ENCODE data around the gene CACNA1S.
A peak's percentile ranks its signal among the peaks of the same experiment; 100 is the strongest.

Gene CACNA1S

GRCh38 chr1:201016943-201017827 lies 95.0 kb downstream of the CACNA1S start:
- Histone ChIP-seq H3K27me3 (replicated peaks; ENCODE audit: control insufficient read depth, insufficient read depth, low read length) (no peaks in the 10 kb centered on the region), H3K4me3 (replicated peaks; ENCODE audit: low read depth, low read length) (no peak overlapping the region), H3K36me3 (ENCODE audit: control insufficient read depth, insufficient read depth, low read length) (no peaks in the 10 kb centered on the region)
- peak; percentile 50 for DNase-seq (ENCODE audit: extremely low read depth, insufficient read length)
- TF ChIP-seq CTCF (IDR thresholded peaks at IDR 0.05; ENCODE audit: insufficient read depth, low read length, poor library complexity, severe bottlenecking): no peak

GRCh38 chr1:201016211-201016651 lies 96.0 kb downstream of the CACNA1S start:
- Histone ChIP-seq H3K36me3 (ENCODE audit: control insufficient read depth, insufficient read depth, low read length) (no peaks in the 10 kb centered on the region), H3K27me3 (replicated peaks; ENCODE audit: control insufficient read depth, insufficient read depth, low read length) (no peaks in the 10 kb centered on the region), H3K4me3 (replicated peaks; ENCODE audit: low read depth, low read length) (no peak overlapping the region)
- TF ChIP-seq CTCF (IDR thresholded peaks at IDR 0.05; ENCODE audit: insufficient read depth, low read length, poor library complexity, severe bottlenecking): no peak
- DNase-seq (ENCODE audit: extremely low read depth, insufficient read length): no peak

- no peaks in the 10 kb centered on the region for H3K36me3 ChIP-seq (ENCODE audit: control insufficient read depth, insufficient read depth, low read length)
- DNase-seq (ENCODE audit: extremely low read depth, insufficient read length): no peak
- no peaks in the 10 kb centered on the region for H3K27me3 ChIP-seq (replicated peaks; ENCODE audit: control insufficient read depth, insufficient read depth, low read length)
- no peak overlapping the region for H3K4me3 ChIP-seq (replicated peaks; ENCODE audit: low read depth, low read length)
- TF ChIP-seq CTCF (IDR thresholded peaks at IDR 0.05; ENCODE audit: insufficient read depth, low read length, poor library complexity, severe bottlenecking): no peak
Measured at GRCh38 chr1:201015551-201016091, 96.6 kb downstream of the CACNA1S start.

- no peak for DNase-seq (ENCODE audit: extremely low read depth, insufficient read length)
- no peak overlapping the region for H3K4me3 ChIP-seq (replicated peaks; ENCODE audit: low read depth, low read length)
- no peaks in the 10 kb centered on the region for H3K27me3 ChIP-seq (replicated peaks; ENCODE audit: control insufficient read depth, insufficient read depth, low read length)
- no peak for TF ChIP-seq CTCF (IDR thresholded peaks at IDR 0.05; ENCODE audit: insufficient read depth, low read length, poor library complexity, severe bottlenecking)
- H3K36me3 ChIP-seq (ENCODE audit: control insufficient read depth, insufficient read depth, low read length): no peaks in the 10 kb centered on the region
Measured at GRCh38 chr1:201014816-201015200, 97.4 kb downstream of the CACNA1S start.

GRCh38 chr1:201013991-201014815 lies 98.0 kb downstream of the CACNA1S start:
- TF ChIP-seq CTCF (IDR thresholded peaks at IDR 0.05; ENCODE audit: insufficient read depth, low read length, poor library complexity, severe bottlenecking): no peak
- DNase-seq (ENCODE audit: extremely low read depth, insufficient read length): no peak

More at GRCh38 chr1:201013991-201014815, 98.0 kb downstream of the CACNA1S start:
- H3K4me3 ChIP-seq (replicated peaks; ENCODE audit: low read depth, low read length): no peak overlapping the region
- no peaks in the 10 kb centered on the region; the same call in 1 of the 2 replicates for H3K36me3 ChIP-seq (ENCODE audit: control insufficient read depth, insufficient read depth, low read length)
- H3K27me3 ChIP-seq (replicated peaks; ENCODE audit: control insufficient read depth, insufficient read depth, low read length): no peaks in the 10 kb centered on the region

All from GM06990 (cell line).